Gastroesophageal sphincter (tissue), 4 donors: ENCODE data around the gene ADAMTS19. TPM values are rescaled to one million over a fixed set of nuclear protein-coding genes. Genes with fewer than 3 reads are reported as not detected.
"Not testable (repeated sequence)": the region's sequence is repeated elsewhere in the genome, so short reads cannot be mapped to it uniquely, and the experiment has no call there.

Experiments used
- ATAC-seq: fragments of 150-250 bp; one replicate; pipeline ENCODE4 v1.9.1; 2016; ENCODE audit warnings: mild to moderate bottlenecking, moderate library complexity
- H3K27ac ChIP-seq, 4 donors: fragments of 200-600 bp; sonication (generic) in 3 of 4; 1 replicate in 3 of 4; 2 replicates in 1 of 4; pipeline ENCODE4 v1.5.1; 2016 to 2019
- H3K27me3 ChIP-seq: fragments of 200-600 bp; sonication (generic); one replicate; pipeline ENCODE4 v1.5.1; 2019
- H3K36me3 ChIP-seq, 2 donors: fragments of 200-600 bp; sonication (generic); one replicate each; pipeline ENCODE4 v1.5.1; 2019; ENCODE audit warnings: control low read depth in 1 of 2
- H3K4me1 ChIP-seq, 3 donors: fragments of 200-600 bp; sonication (generic); 1 replicate in 2 of 3; 2 replicates in 1 of 3; pipeline ENCODE4 v1.5.1; 2016 to 2019; ENCODE audit warnings: control low read depth in 2 of 3
- H3K4me3 ChIP-seq, 2 donors: fragments of 200-600 bp; sonication (generic); one replicate each; pipeline ENCODE4 v1.5.1; 2019; ENCODE audit warnings: mild to moderate bottlenecking in 1 of 2, moderate library complexity in 1 of 2
- H3K9me3 ChIP-seq, 3 donors: fragments of 200-600 bp; sonication (generic); one replicate each; pipeline ENCODE4 v1.5.1; 2017 to 2019; ENCODE audit warnings: control low read depth in 2 of 3
- CTCF ChIP-seq, 4 experiments: fragments of 200-600 bp in 2 of 4; fragments of 450-650 bp in 2 of 4; sonication (generic) in 1 of 4; IDR thresholded peaks; one replicate each; pipeline ENCODE4 v1.5.1; 2017 to 2019; ENCODE audit warnings: antibody characterized with exemption in 4 of 4, mild to moderate bottlenecking in 2 of 4, moderate library complexity in 2 of 4
- EP300 ChIP-seq: sonication (generic); formaldehyde crosslinking; IDR thresholded peaks from one replicate; pipeline ENCODE4 v1.6.1; 2017; ENCODE audit warnings: antibody characterized with exemption, mild to moderate bottlenecking
- POLR2A ChIP-seq, 2 donors: fragments of 450-650 bp; IDR thresholded peaks; one replicate each; pipeline ENCODE4 v1.6.1; 2017; ENCODE audit warnings: antibody characterized with exemption in 2 of 2, mild to moderate bottlenecking in 2 of 2, moderate library complexity in 1 of 2
- POLR2AphosphoS5 ChIP-seq: sonication (generic); formaldehyde crosslinking; IDR thresholded peaks from one replicate; pipeline ENCODE4 v1.6.1; 2017; ENCODE audit warnings: antibody characterized with exemption
- WGBS, 2 donors: methylation state at CpG; one replicate each; pipeline ENCODE4 v1.1.5; 2018; ENCODE audit warnings: low coverage in 1 of 2; 5-methylcytosine and 5-hydroxymethylcytosine counted together
- total RNA-seq, 4 donors: library from RNA; depleted of rRNA; stranded (reverse); fragments of >200 nt; gene quantifications; one replicate each; pipeline ENCODE4 v1.1.0, GENCODE V29; 2016

ADAMTS19 gene
- total RNA-seq, 4 donors from 2014 or later: 0.94 to 11.3 (median 4.4) TPM

- Histone ChIP-seq H3K36me3 (no peaks in the 10 kb centered on the region), H3K27me3 (no peaks in the 10 kb centered on the region), H3K4me3 (no peak overlapping the region), H3K9me3 (no peaks in the 10 kb centered on the region), H3K4me1 (peaks cover 0 to 5% (median 0%) of the 10 kb centered on the region in 3 donors), H3K27ac (no peak overlapping the region)
- 83 to 94% methylated on average over 1 of the region's 1 CpG for WGBS, 2 donors
- no peak for ATAC-seq
- TF ChIP-seq POLR2A (IDR thresholded peaks at IDR 0.05): no peak
- no peak for TF ChIP-seq CTCF (IDR thresholded peaks at IDR 0.05)
- no peak for TF ChIP-seq POLR2AphosphoS5
- TF ChIP-seq EP300: no peak
Measured at GRCh38 chr5:129569295-129569694, 109.2 kb downstream of the ADAMTS19 start.

- ATAC-seq: no peak
- H3K9me3 ChIP-seq: no peaks in the 10 kb centered on the region
- no peak overlapping the region for H3K4me3 ChIP-seq
- WGBS, 2 donors: 26 to 60% methylated on average over 2 of the region's 2 CpGs
- no peak overlapping the region for H3K27ac ChIP-seq
- peaks cover 0 to 5% (median 0%) of the 10 kb centered on the region in 3 donors for H3K4me1 ChIP-seq
- no peaks in the 10 kb centered on the region for H3K27me3 ChIP-seq
- no peak for TF ChIP-seq POLR2A (IDR thresholded peaks at IDR 0.05)
- no peaks in the 10 kb centered on the region for H3K36me3 ChIP-seq
Measured at GRCh38 chr5:129572060-129572459, 112.0 kb downstream of the ADAMTS19 start.

- H3K9me3 ChIP-seq, H3K4me3 ChIP-seq, H3K27ac ChIP-seq, ATAC-seq, H3K27me3 ChIP-seq, H3K4me1 ChIP-seq, H3K36me3 ChIP-seq: not testable (repeated sequence)
- 54% methylated on average over 2 of the region's 4 CpGs; no CpG with 5 or more reads in 1 of the 2 donors for WGBS, 2 donors
Measured at GRCh38 chr5:129584496-129584895, 124.4 kb downstream of the ADAMTS19 start.

GRCh38 chr5:129591508-129592160, 131.5 kb downstream of the ADAMTS19 start:
- no peak overlapping the region for H3K4me3 ChIP-seq
- H3K9me3 ChIP-seq: no peaks in the 10 kb centered on the region
- TF ChIP-seq POLR2A (IDR thresholded peaks at IDR 0.05) (no peak), CTCF (IDR thresholded peaks at IDR 0.05) (no peak), POLR2AphosphoS5 (no peak), EP300 (no peak)
- no peaks in the 10 kb centered on the region for H3K36me3 ChIP-seq
- no peaks in the 10 kb centered on the region for H3K4me1 ChIP-seq
- no peaks in the 10 kb centered on the region for H3K27me3 ChIP-seq
- no peak for ATAC-seq
- WGBS, 2 donors: 60 to 100% methylated on average over 1 to 3 of the region's 3 CpGs
- H3K27ac ChIP-seq: no peak overlapping the region

GRCh38 chr5:129593525-129593924, 133.4 kb downstream of the ADAMTS19 start:
- Histone ChIP-seq H3K4me1 (peaks cover 0 to 7% (median 0%) of the 10 kb centered on the region in 3 donors), H3K36me3 (no peaks in the 10 kb centered on the region), H3K27ac (no peak overlapping the region), H3K9me3 (no peaks in the 10 kb centered on the region), H3K4me3 (no peak overlapping the region), H3K27me3 (no peaks in the 10 kb centered on the region)
- WGBS, 2 donors: 36 to 46% methylated on average over 2 of the region's 2 CpGs
- no peak for ATAC-seq
- TF ChIP-seq EP300: no peak
- no peak for TF ChIP-seq CTCF (IDR thresholded peaks at IDR 0.05)
- no peak for TF ChIP-seq POLR2A (IDR thresholded peaks at IDR 0.05)
- TF ChIP-seq POLR2AphosphoS5: no peak

- Histone ChIP-seq H3K27ac (no peak overlapping the region), H3K27me3 (no peaks in the 10 kb centered on the region), H3K9me3 (no peaks in the 10 kb centered on the region), H3K36me3 (no peaks in the 10 kb centered on the region), H3K4me1 (peaks cover 0 to 7% (median 0%) of the 10 kb centered on the region in 3 donors), H3K4me3 (no peak overlapping the region)
- TF ChIP-seq CTCF (IDR thresholded peaks at IDR 0.05): no peak
- TF ChIP-seq POLR2A (IDR thresholded peaks at IDR 0.05): no peak
- no peak for TF ChIP-seq EP300
- TF ChIP-seq POLR2AphosphoS5: no peak
- 80 to 100% methylated on average over 1 to 2 of the region's 2 CpGs for WGBS, 2 donors
- no peak for ATAC-seq
Measured at GRCh38 chr5:129601576-129601975, 141.5 kb downstream of the ADAMTS19 start.
